Stimulated activated CD8-positive, alpha-beta memory T cell treated with anti-CD3 and anti-CD28 coated beads, Interleukin-4, amount 100 ng/mL, for 1 hour (primary cell): Measurements from ENCODE around the gene TMEM270.
"Not testable (repeated sequence)": the region's sequence is repeated elsewhere in the genome, so short reads cannot be mapped to it uniquely, and the experiment has no call there.

ENCODE experiments used
- DNase-seq, 2 donors: peaks; one replicate each; pipeline ENCODE4 v3.0.0-alpha.2; 2020; ENCODE audit warnings: low read depth in 2 of 2, low spot score in 1 of 2

The TMEM270 gene

GRCh38 chr7:73831834-73832651 lies 28.9 kb upstream of the TMEM270 start:
- no peak for DNase-seq

GRCh38 chr7:73832806-73833205 lies 28.2 kb upstream of the TMEM270 start:
- DNase-seq = no peak

DNA sequence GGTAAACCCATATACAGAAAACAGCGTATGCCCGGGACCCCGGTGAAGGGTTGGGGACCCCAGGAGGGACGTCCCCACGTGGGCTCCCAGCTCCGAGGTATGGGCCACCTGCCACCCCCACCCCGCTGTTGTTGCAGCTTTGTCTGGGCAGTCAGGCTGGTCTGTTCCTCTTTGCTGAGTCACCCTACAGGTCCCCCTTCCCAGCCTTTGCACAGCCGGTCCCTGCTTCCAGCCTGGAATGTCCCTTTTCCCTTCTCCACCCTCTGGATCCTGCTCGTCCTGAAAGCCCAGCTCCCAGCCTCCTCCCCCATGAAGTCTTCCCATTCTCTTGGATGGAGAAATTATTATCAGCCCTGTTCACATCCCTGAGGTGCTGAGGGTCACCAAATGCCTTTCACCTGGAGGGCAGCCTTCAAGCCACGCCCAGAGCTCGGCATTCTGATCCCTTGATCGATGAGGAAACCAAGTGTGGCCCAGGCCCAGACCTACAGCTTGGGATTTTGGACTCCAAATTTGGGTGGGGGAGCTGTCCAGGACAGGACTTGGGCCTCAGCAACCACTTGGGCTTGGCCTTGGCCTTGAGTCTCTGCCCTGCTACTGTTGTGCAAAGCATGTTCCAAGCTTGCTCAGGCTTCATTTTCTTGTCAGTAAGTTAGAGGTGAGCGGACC lies 27.6 kb upstream of the TMEM270 start:
- DNase-seq = no peak

DNA sequence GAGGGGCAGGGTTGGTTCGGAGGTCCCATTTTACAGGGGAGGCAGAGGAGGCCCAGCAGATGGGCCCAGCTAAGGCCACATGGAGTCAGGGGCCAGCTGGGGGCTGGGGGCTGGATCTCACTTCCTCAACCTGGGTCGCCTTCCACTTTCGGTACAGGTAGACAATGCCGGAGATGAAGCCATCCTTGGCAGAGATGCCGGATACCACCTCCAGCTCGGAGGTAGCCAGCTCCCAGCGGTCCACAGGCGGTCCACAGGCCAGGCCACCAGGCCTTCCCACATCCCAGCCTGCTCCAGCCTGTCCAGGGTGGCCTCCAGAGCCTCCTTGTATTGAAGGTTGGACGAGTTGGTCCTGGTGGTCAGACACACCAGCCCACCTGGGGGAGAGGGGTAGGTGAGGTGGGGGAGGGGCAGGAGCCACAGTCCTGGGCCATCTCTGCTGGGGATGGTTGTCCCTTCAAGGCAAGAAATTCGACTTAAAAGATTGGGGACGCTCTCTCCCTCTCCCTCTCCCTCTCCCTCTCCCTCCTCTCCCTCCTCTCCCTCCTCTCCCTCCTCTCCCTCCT lies 26.2 kb upstream of the TMEM270 start:
- no peak for DNase-seq

DNA sequence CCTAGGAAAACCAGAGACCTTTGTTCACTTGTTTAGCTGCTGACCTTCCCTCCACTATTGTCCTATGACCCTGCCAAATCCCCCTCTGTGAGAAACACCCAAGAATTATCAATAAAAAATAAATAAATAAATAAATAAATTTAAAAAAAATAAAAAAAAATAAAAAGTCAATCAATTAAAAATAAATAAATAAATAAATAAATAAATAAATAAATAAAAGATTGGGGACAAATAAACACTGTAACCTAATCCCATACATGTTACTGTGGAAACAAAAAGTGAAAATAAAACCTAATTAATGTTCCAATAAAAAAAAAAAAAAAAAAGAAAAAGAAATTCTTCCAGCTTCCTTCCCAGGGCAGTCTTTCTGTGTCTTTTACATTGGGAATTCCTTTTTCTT lies 23.8 kb upstream of the TMEM270 start:
- DNase-seq = not testable (repeated sequence)

- DNase-seq = no peak
Observed at GRCh38 chr7:73838642-73839041, 22.3 kb upstream of the TMEM270 start.

DNA sequence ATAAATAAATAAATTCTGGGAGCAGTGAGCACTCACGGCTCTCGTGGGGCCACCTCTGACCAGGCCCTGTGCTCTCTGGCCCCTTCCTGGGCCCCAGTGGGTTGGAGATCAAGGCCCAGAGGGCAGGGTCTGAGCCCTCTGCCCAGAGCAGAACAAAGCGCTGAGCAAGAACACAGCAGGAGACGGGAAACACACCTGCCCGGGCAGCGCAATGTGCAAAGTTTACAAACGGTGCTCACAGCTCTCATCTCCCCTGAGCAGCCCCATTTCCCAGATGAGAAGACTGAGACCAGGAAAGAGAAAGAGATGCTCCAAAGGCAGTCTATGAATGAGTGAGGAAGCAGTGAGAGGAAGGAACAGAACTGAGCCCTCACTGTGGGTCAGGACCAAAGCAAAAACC lies 21.7 kb upstream of the TMEM270 start:
- no peak for DNase-seq

GRCh38 chr7:73839743-73840714 lies 20.9 kb upstream of the TMEM270 start:
- DNase-seq = no peak

- no peak for DNase-seq
Observed at GRCh38 chr7:73840715-73841379, 20.1 kb upstream of the TMEM270 start.

DNA sequence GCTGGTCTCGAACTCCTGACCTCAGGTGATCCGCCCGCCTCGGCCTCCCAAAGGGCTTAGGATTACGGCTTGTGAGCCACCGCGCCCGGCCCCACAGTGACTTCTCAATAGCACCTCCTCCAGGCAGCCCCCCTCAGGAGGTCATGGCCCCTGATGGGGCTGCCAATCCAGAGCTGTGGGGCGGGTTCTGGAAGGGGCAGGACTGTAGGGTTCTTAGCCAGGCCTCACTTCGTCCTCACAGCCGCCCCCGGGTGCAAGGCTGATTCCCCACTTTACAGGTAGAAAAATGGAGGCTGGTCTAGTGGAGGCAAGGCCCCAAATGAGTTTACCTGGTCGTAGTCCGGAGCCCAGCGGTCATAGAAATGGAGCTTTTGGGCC lies 19.3 kb upstream of the TMEM270 start:
- DNase-seq = no peak

DNA sequence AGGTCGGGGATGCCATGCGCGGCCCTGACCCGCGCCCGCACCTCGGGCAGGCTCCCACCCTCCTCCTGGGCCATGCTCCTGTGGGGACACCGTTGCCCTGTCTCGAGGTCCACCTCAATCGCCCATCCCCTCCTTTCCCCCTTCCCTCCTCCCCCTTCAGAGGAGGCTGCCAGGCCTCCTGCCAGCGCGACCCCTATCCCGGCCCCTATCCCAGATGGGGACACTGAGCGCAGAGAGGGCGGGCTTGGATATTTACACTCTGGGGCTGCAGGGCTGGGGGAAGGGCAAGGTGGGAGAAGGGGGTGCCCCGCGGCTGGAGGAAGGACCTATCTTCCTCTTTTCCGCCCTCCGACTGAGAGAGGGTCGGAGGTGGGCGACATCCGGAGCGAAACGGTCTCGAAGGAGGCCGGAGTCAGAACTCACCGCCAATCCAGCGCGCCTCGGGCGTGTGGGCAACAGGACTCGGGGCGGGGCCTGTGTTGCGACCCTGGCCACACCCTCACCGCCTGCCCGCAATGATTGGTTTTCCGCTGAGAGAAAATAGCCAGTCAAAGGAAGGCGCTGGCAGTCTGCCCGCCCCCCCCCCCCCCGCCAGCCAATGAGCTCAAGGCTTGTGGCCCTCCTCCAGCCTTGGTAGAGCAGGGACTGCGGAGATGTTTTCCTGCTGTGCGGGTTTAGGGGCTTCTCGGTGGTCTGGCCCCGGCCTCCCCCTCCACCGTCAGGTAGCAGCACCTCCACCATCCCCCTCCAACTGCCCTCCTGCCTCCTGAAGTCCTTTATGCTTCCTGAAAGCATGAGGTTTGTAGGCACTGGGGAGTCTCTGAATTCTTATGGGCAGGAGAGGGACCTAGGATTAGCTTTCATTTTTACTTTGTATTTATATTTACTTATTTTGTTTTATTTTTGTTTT lies 18.6 kb upstream of the TMEM270 start, which contains the start of gene METTL27:
TSS of gene METTL27 (minus strand) at position 450 of the 910 bp plus-strand sequence. CDS start at position 74, 376 bp downstream.
- peak; percentile 70 to 77 for DNase-seq

GRCh38 chr7:73844131-73844547 lies 16.8 kb upstream of the TMEM270 start:
- DNase-seq = no peak

GRCh38 chr7:73844848-73845460 lies 16.0 kb upstream of the TMEM270 start:
- no peak for DNase-seq

- not testable (repeated sequence) for DNase-seq
Observed at GRCh38 chr7:73845701-73846195, 15.2 kb upstream of the TMEM270 start.

- no peak for DNase-seq
Observed at GRCh38 chr7:73847941-73848723, 12.8 kb upstream of the TMEM270 start.

DNA sequence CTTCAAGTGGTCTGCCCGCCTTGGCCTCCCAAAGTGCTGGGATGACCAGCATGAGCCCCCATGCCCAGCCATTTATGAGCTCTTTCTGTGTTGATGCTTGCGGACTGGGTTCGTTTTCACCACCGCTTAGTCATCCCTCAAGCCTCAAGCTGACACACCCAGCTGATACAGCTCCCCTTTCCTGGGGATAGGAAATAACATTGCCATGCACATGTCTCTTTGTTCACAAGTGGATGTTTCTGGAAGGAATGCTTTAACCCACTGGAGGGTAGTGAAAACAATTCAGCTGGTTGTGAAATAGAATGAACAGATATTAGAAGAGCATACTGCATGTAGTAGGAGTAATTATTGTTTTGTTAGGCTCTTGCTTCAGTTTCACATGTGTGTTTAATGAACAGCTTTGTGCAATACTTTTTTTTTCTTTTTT lies 10.2 kb upstream of the TMEM270 start:
- DNase-seq = no peak

DNA sequence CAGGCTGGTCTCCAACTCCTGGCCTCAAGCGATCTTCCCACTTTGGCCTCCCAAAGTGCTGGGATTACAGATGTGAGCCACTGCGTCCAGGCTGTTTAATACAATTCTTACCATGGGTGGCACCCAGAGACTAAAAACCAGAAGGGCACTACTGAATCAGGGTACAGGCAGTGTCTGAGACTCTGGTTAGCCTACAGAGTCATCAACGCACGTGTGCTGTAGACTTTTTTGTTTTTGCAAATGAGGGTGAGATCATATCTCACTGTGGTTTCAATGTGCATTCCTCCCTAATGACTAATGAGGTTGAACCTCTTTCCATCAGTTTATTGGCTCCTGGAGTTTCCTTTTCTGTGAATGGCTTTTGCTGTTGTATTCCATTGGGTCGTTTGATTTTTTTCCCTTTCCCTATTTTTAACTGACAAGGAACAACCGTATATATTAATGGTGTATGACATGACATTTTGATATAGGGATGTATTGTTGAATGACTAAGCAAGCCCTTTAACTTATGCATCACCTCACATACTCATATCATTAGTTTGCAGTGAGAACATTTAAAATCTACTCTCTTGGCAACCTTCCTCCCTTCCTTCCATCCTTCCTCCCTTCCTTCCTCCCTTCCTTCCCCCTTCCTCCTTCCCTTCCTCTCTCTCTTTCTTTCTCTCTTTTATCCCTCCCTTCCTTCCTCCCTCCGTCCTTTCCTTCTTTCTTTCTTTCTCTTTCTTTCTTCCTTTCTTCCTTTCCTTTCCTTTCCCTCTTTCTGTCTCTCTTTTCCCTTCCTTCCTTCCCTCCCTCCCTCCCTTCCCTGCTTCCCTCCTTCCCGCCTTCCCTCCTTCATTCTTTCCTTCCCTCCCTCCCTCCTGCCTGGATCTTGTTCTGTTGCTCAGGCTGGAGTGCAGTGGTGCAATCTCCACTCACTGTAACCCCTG lies 9.3 kb upstream of the TMEM270 start:
- DNase-seq = no peak
